Measurements from ENCODE around the gene PIK3R1. TPM values are rescaled to one million over a fixed set of nuclear protein-coding genes. Genes with fewer than 3 reads are reported as not detected.
A peak's percentile ranks its signal among the peaks of the same experiment; 100 is the strongest.

Gene PIK3R1
- polyA plus RNA-seq, 1 donor = 61.7 TPM

- Histone ChIP-seq H3K27me3 (ENCODE audit: control insufficient read depth, insufficient read depth, low read length) (no peaks in the 10 kb centered on the region), H3K4me1 (ENCODE audit: control insufficient read depth, insufficient read depth, low read length) (peaks cover 34% of the 10 kb centered on the region), H3K36me3 (ENCODE audit: control insufficient read depth, insufficient read depth, low read length) (peaks cover 5% of the 10 kb centered on the region), H3K9me3 (ENCODE audit: control insufficient read depth, low read depth, low read length) (no peaks in the 10 kb centered on the region), H3K27ac (ENCODE audit: low read length) (no peak overlapping the region), H3K4me3 (ENCODE audit: low read length) (no peak overlapping the region)
- DNase-seq = no peak
- WGBS (ENCODE audit: insufficient coverage, low lambda C conversion rate) = no CpG with 5 or more reads among the region's 2 CpGs
These were observed 34.0 kb downstream of the PIK3R1 start for GRCh38 chr5:68249520-68249919.

GRCh38 chr5:68250661-68251298, 35.2 kb downstream of the PIK3R1 start:
- no peak overlapping the region for H3K27ac ChIP-seq (ENCODE audit: low read length)
- no peak for DNase-seq
- peaks cover 5% of the 10 kb centered on the region for H3K36me3 ChIP-seq (ENCODE audit: control insufficient read depth, insufficient read depth, low read length)
- no peaks in the 10 kb centered on the region for H3K27me3 ChIP-seq (ENCODE audit: control insufficient read depth, insufficient read depth, low read length)
- peaks cover 37% of the 10 kb centered on the region for H3K4me1 ChIP-seq (ENCODE audit: control insufficient read depth, insufficient read depth, low read length)
- 33% methylated on average over 2 of the region's 5 CpGs for WGBS (ENCODE audit: insufficient coverage, low lambda C conversion rate)
- H3K4me3 ChIP-seq (ENCODE audit: low read length) = no peak overlapping the region
- H3K9me3 ChIP-seq (ENCODE audit: control insufficient read depth, low read depth, low read length) = no peaks in the 10 kb centered on the region

GRCh38 chr5:68251386-68251785, 35.8 kb downstream of the PIK3R1 start:
- 100% methylated on average over 1 of the region's 4 CpGs for WGBS (ENCODE audit: insufficient coverage, low lambda C conversion rate)
- H3K36me3 ChIP-seq (ENCODE audit: control insufficient read depth, insufficient read depth, low read length) = peaks cover 5% of the 10 kb centered on the region
- no peak overlapping the region for H3K27ac ChIP-seq (ENCODE audit: low read length)
- no peaks in the 10 kb centered on the region for H3K27me3 ChIP-seq (ENCODE audit: control insufficient read depth, insufficient read depth, low read length)
- no peak for DNase-seq
- no peaks in the 10 kb centered on the region for H3K9me3 ChIP-seq (ENCODE audit: control insufficient read depth, low read depth, low read length)
- peaks cover 37% of the 10 kb centered on the region for H3K4me1 ChIP-seq (ENCODE audit: control insufficient read depth, insufficient read depth, low read length)
- H3K4me3 ChIP-seq (ENCODE audit: low read length) = no peak overlapping the region

GRCh38 chr5:68251804-68252522, 36.4 kb downstream of the PIK3R1 start:
- no peak for DNase-seq
- no peaks in the 10 kb centered on the region for H3K9me3 ChIP-seq (ENCODE audit: control insufficient read depth, low read depth, low read length)
- H3K36me3 ChIP-seq (ENCODE audit: control insufficient read depth, insufficient read depth, low read length) = peaks cover 5% of the 10 kb centered on the region
- H3K27ac ChIP-seq (ENCODE audit: low read length) = no peak overlapping the region
- no peaks in the 10 kb centered on the region for H3K27me3 ChIP-seq (ENCODE audit: control insufficient read depth, insufficient read depth, low read length)
- WGBS (ENCODE audit: insufficient coverage, low lambda C conversion rate) = no CpG with 5 or more reads among the region's 6 CpGs
- peaks cover 42% of the 10 kb centered on the region for H3K4me1 ChIP-seq (ENCODE audit: control insufficient read depth, insufficient read depth, low read length)
- H3K4me3 ChIP-seq (ENCODE audit: low read length) = no peak overlapping the region

- DNase-seq = peak; percentile 28 to 57
- Histone ChIP-seq H3K4me1 (ENCODE audit: control insufficient read depth, insufficient read depth, low read length) (peaks cover 46% of the 10 kb centered on the region), H3K27ac (ENCODE audit: low read length) (no peak overlapping the region), H3K36me3 (ENCODE audit: control insufficient read depth, insufficient read depth, low read length) (peaks cover 3% of the 10 kb centered on the region), H3K9me3 (ENCODE audit: control insufficient read depth, low read depth, low read length) (no peaks in the 10 kb centered on the region), H3K4me3 (ENCODE audit: low read length) (no peak overlapping the region), H3K27me3 (ENCODE audit: control insufficient read depth, insufficient read depth, low read length) (no peaks in the 10 kb centered on the region)
- WGBS (ENCODE audit: insufficient coverage, low lambda C conversion rate) = 73% methylated on average over 2 of the region's 6 CpGs
These were observed 37.4 kb downstream of the PIK3R1 start for GRCh38 chr5:68252673-68253623.

GRCh38 chr5:68253624-68254585, 38.3 kb downstream of the PIK3R1 start:
- H3K4me3 ChIP-seq (ENCODE audit: low read length) = no peak overlapping the region
- peaks cover 46% of the 10 kb centered on the region for H3K4me1 ChIP-seq (ENCODE audit: control insufficient read depth, insufficient read depth, low read length)
- DNase-seq = no peak
- no peaks in the 10 kb centered on the region for H3K9me3 ChIP-seq (ENCODE audit: control insufficient read depth, low read depth, low read length)
- no peaks in the 10 kb centered on the region for H3K27me3 ChIP-seq (ENCODE audit: control insufficient read depth, insufficient read depth, low read length)
- 50% methylated on average over 2 of the region's 6 CpGs for WGBS (ENCODE audit: insufficient coverage, low lambda C conversion rate)
- H3K36me3 ChIP-seq (ENCODE audit: control insufficient read depth, insufficient read depth, low read length) = peaks cover 3% of the 10 kb centered on the region
- no peak overlapping the region for H3K27ac ChIP-seq (ENCODE audit: low read length)

GRCh38 chr5:68254810-68255209, 39.3 kb downstream of the PIK3R1 start:
- DNase-seq = no peak
- Histone ChIP-seq H3K4me3 (ENCODE audit: low read length) (no peak overlapping the region), H3K27me3 (ENCODE audit: control insufficient read depth, insufficient read depth, low read length) (no peaks in the 10 kb centered on the region), H3K9me3 (ENCODE audit: control insufficient read depth, low read depth, low read length) (no peaks in the 10 kb centered on the region), H3K27ac (ENCODE audit: low read length) (no peak overlapping the region), H3K36me3 (ENCODE audit: control insufficient read depth, insufficient read depth, low read length) (peaks cover 2% of the 10 kb centered on the region), H3K4me1 (ENCODE audit: control insufficient read depth, insufficient read depth, low read length) (peaks cover 45% of the 10 kb centered on the region)
- no CpG with 5 or more reads among the region's 1 CpG for WGBS (ENCODE audit: insufficient coverage, low lambda C conversion rate)

GRCh38 chr5:68255305-68256120, 40.0 kb downstream of the PIK3R1 start:
- Histone ChIP-seq H3K4me1 (ENCODE audit: control insufficient read depth, insufficient read depth, low read length) (peaks cover 38% of the 10 kb centered on the region), H3K36me3 (ENCODE audit: control insufficient read depth, insufficient read depth, low read length) (no peaks in the 10 kb centered on the region), H3K4me3 (ENCODE audit: low read length) (no peak overlapping the region), H3K27ac (ENCODE audit: low read length) (no peak overlapping the region), H3K9me3 (ENCODE audit: control insufficient read depth, low read depth, low read length) (no peaks in the 10 kb centered on the region), H3K27me3 (ENCODE audit: control insufficient read depth, insufficient read depth, low read length) (no peaks in the 10 kb centered on the region)
- 88% methylated on average over 3 of the region's 6 CpGs for WGBS (ENCODE audit: insufficient coverage, low lambda C conversion rate)
- DNase-seq = no peak

- Histone ChIP-seq H3K4me1 (ENCODE audit: control insufficient read depth, insufficient read depth, low read length) (peaks cover 21% of the 10 kb centered on the region), H3K9me3 (ENCODE audit: control insufficient read depth, low read depth, low read length) (no peaks in the 10 kb centered on the region), H3K27me3 (ENCODE audit: control insufficient read depth, insufficient read depth, low read length) (no peaks in the 10 kb centered on the region), H3K36me3 (ENCODE audit: control insufficient read depth, insufficient read depth, low read length) (no peaks in the 10 kb centered on the region), H3K4me3 (ENCODE audit: low read length) (no peak overlapping the region), H3K27ac (ENCODE audit: low read length) (no peak overlapping the region)
- no CpG with 5 or more reads among the region's 3 CpGs for WGBS (ENCODE audit: insufficient coverage, low lambda C conversion rate)
- no peak for DNase-seq
These were observed 41.7 kb downstream of the PIK3R1 start for GRCh38 chr5:68257210-68257609.
